Endodermal cell (in vitro differentiated cells): ENCODE results near the gene LHFPL3. TPM values are rescaled to one million over a fixed set of nuclear protein-coding genes. Genes with fewer than 3 reads are reported as not detected.

Experiments
- DNase-seq: peaks from one replicate; pipeline ENCODE4 v3.0.0-alpha.2; 2017
- H3K27ac ChIP-seq: 2 replicates; pipeline ENCODE4 v1.5.1; 2013; ENCODE audit warnings: mild to moderate bottlenecking, low read depth, low read length, moderate library complexity
- H3K27me3 ChIP-seq: 2 replicates; pipeline ENCODE4 v1.6.1; 2013; ENCODE audit warnings: mild to moderate bottlenecking, low read length, moderate library complexity; ENCODE audit not compliant: insufficient read depth, control insufficient read depth, poor library complexity, severe bottlenecking
- H3K36me3 ChIP-seq: 2 replicates; pipeline ENCODE4 v1.7.0; 2013; ENCODE audit warnings: mild to moderate bottlenecking, low read length, moderate library complexity; ENCODE audit not compliant: control insufficient read depth, insufficient read depth
- H3K4me1 ChIP-seq: one replicate; pipeline ENCODE4 v1.7.0; 2013; ENCODE audit warnings: low read length; ENCODE audit not compliant: control insufficient read depth, insufficient read depth
- H3K4me3 ChIP-seq: 2 replicates; pipeline ENCODE4 v1.5.1; 2013; ENCODE audit warnings: mild to moderate bottlenecking, low read length, moderate library complexity
- H3K9ac ChIP-seq: 2 replicates; pipeline ENCODE4 v1.6.1; 2013; ENCODE audit warnings: mild to moderate bottlenecking, low read length, moderate library complexity; ENCODE audit not compliant: poor library complexity, severe bottlenecking; ENCODE audit errors: extremely low read depth
- H3K9me3 ChIP-seq: 2 replicates; pipeline ENCODE4 v1.6.1; 2013; ENCODE audit warnings: mild to moderate bottlenecking, low read length, moderate library complexity; ENCODE audit not compliant: control insufficient read depth
- H3K27ac Mint-ChIP-seq: 2 replicates; pipeline ENCODE4 v1.8.0; 2020; ENCODE audit warnings: mixed read lengths
- H3K27me3 Mint-ChIP-seq: 2 replicates; pipeline ENCODE4 v1.8.0; 2021; ENCODE audit warnings: mild to moderate bottlenecking, mixed read lengths; ENCODE audit not compliant: insufficient read depth
- H3K36me3 Mint-ChIP-seq: 2 replicates; pipeline ENCODE4 v1.8.0; 2020; ENCODE audit warnings: low read depth, mixed read lengths
- H3K4me1 Mint-ChIP-seq: 2 replicates; pipeline ENCODE4 v1.8.0; 2020; ENCODE audit warnings: mixed read lengths
- H3K4me3 Mint-ChIP-seq: 2 replicates; pipeline ENCODE4 v1.8.0; 2020; ENCODE audit warnings: mild to moderate bottlenecking, moderate library complexity, mixed read lengths
- H3K9me3 Mint-ChIP-seq: 2 replicates; pipeline ENCODE4 v1.8.0; 2020; ENCODE audit warnings: mild to moderate bottlenecking, mixed read lengths
- CTCF ChIP-seq: fragments of 200-600 bp; sonication (generic); conservative IDR thresholded peaks from 2 replicates; pipeline ENCODE4 v1.5.0; 2021; ENCODE audit warnings: antibody characterized with exemption, mild to moderate bottlenecking
- WGBS, 2 experiments: methylation state at CpG; one replicate each; pipeline versions ENCODE4 v1.1.5 to v1.1.7; 2013; ENCODE audit warnings: missing lambda C conversion rate in 2 of 2, mixed read lengths in 1 of 2; ENCODE audit not compliant: insufficient coverage in 1 of 2, insufficient read length in 1 of 2; 5-methylcytosine and 5-hydroxymethylcytosine counted together
- total RNA-seq, 2 donors: library from RNA; stranded (reverse); fragmentation: NEBNext Ultra II Directional in 1 of 2; extraction: Animal tissue kit (Norgen Biotek cat#: 25700) in 1 of 2; gene quantifications; 2 replicates in 1 of 2; 3 replicates in 1 of 2; pipeline ENCODE4 v1.2.1, GENCODE V29; 2021

Gene LHFPL3
- total RNA-seq, 2 donors from 2014 or later: not detected

DNA sequence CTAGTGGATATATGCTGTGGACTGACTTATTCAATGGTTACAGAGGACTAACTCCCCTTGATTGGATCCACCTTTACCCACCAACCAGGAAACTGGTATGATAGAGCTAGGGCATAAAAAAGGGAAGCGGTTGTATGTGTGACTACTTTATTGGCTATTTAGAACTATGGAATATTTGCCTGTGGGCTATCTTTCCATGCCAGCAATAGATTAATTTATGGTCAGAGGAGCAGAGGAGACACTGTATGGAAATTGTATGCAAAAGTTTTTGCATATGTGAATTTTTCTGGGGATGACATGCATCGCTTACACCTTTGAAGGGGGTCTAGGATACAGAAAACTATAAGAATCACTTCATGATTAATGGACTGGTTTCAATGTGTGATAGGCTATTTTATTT, 105.7 kb downstream of the LHFPL3 start:
- Mint-ChIP-seq H3K4me1 (no peaks in the 10 kb centered on the region), H3K27ac (no peak overlapping the region), H3K36me3 (no peaks in the 10 kb centered on the region), H3K9me3 (no peaks in the 10 kb centered on the region), H3K4me3 (no peak overlapping the region), H3K27me3 (no peaks in the 10 kb centered on the region)
- no peak overlapping the region for H3K27ac ChIP-seq
- no peak for TF ChIP-seq CTCF
- no peaks in the 10 kb centered on the region for H3K4me1 ChIP-seq
- no peaks in the 10 kb centered on the region for H3K9me3 ChIP-seq
- no peaks in the 10 kb centered on the region for H3K27me3 ChIP-seq
- H3K4me3 ChIP-seq: no peak overlapping the region
- H3K36me3 ChIP-seq: no peaks in the 10 kb centered on the region
- no peak for DNase-seq
- no peak overlapping the region for H3K9ac ChIP-seq
- whole genome bisulfite sequencing, 2 experiments: 67 to 95% methylated on average over 1 to 2 of the region's 2 CpGs

GRCh38 chr7:104442481-104442880, 114.1 kb downstream of the LHFPL3 start:
- no peak for DNase-seq
- TF ChIP-seq CTCF: no peak
- peaks cover 2% of the 10 kb centered on the region for H3K27me3 Mint-ChIP-seq
- H3K9ac ChIP-seq: no peak overlapping the region
- no peak overlapping the region for H3K27ac Mint-ChIP-seq
- H3K36me3 ChIP-seq: no peaks in the 10 kb centered on the region
- H3K4me3 ChIP-seq: no peak overlapping the region
- H3K4me1 Mint-ChIP-seq: no peaks in the 10 kb centered on the region
- H3K9me3 ChIP-seq: no peaks in the 10 kb centered on the region
- H3K27me3 ChIP-seq: no peaks in the 10 kb centered on the region
- 70 to 88% methylated on average over 1 of the region's 1 CpG for WGBS, 2 experiments
- no peak overlapping the region for H3K4me3 Mint-ChIP-seq
- no peaks in the 10 kb centered on the region for H3K9me3 Mint-ChIP-seq
- H3K4me1 ChIP-seq: no peaks in the 10 kb centered on the region
- H3K36me3 Mint-ChIP-seq: no peaks in the 10 kb centered on the region
- H3K27ac ChIP-seq: no peak overlapping the region

DNA sequence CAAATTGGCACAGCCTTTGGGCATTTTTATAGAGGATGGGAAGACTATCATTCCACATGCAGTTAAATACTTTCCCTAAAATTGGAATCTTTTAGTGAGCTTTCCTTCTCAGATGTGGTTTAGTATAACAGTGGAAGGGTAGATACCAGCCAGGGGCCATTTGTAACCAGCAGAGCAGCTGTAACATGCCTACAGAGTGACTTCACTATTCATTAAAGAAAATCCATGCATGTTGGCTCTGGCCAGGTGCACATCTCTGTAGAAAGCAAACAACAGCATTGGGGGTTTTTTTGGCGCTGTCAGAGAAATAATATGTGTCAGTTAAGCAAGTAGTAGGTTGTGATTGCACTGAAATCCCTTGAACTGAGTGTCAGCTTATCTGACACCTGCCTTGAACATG, 115.6 kb downstream of the LHFPL3 start:
- no peak overlapping the region for H3K27ac Mint-ChIP-seq
- H3K4me3 Mint-ChIP-seq: no peak overlapping the region
- H3K4me1 ChIP-seq: no peaks in the 10 kb centered on the region
- no peaks in the 10 kb centered on the region for H3K36me3 Mint-ChIP-seq
- H3K27me3 Mint-ChIP-seq: peaks cover 4% of the 10 kb centered on the region
- H3K9me3 Mint-ChIP-seq: no peaks in the 10 kb centered on the region
- no peak for TF ChIP-seq CTCF
- H3K9ac ChIP-seq: no peak overlapping the region
- no peaks in the 10 kb centered on the region for H3K4me1 Mint-ChIP-seq
- WGBS, 2 experiments: 85% methylated on average over 1 of the region's 1 CpG; no CpG with 5 or more reads in 1 of the 2 experiments
- no peak for DNase-seq
- peak overlapping the region; percentile 13 for H3K27ac ChIP-seq
- no peaks in the 10 kb centered on the region for H3K9me3 ChIP-seq
- no peaks in the 10 kb centered on the region for H3K27me3 ChIP-seq
- no peaks in the 10 kb centered on the region for H3K36me3 ChIP-seq
- H3K4me3 ChIP-seq: no peak overlapping the region
